H1 (cell line): ENCODE results near the gene OSMR. TPM values are rescaled to one million over a fixed set of nuclear protein-coding genes. Genes with fewer than 3 reads are reported as not detected.

Experiments
- CTCF ChIA-PET: fragments of 300-600 bp; sonication (Branson Sonifier 250); formaldehyde crosslinking; loops from one replicate; lab custom pipeline; 2021; ENCODE audit not compliant: partially characterized antibody; lab: Charles Lee
- POLR2A ChIA-PET: fragments of 300-600 bp; sonication (Branson Sonifier 250); formaldehyde crosslinking; loops from one replicate; lab custom pipeline; 2021; ENCODE audit warnings: inconsistent platforms; ENCODE audit not compliant: partially characterized antibody; lab: Charles Lee
- DNase-seq, 2 experiments: peaks; one replicate each; pipeline versions ENCODE4 v3.0.0 to v3.0.0-alpha.2; 2010 to 2022; ENCODE audit warnings: low spot score in 2 of 2, low read depth in 1 of 2, mixed read lengths in 1 of 2
- FAIRE-seq: peaks from 2 replicates; lab custom pipeline; 2011; peaks lifted over from hg19 to GRCh38; lab: Jason Lieb, UNC
- H2AFZ ChIP-seq: 2 replicates; pipeline ENCODE4 v1.8.1; 2012; ENCODE audit warnings: low read length, inconsistent platforms
- H2AK5ac ChIP-seq: 2 replicates; pipeline ENCODE4 v1.6.1; 2013; ENCODE audit warnings: low read depth, low read length
- H2BK120ac ChIP-seq: replicated peaks from 2 replicates; pipeline ENCODE3; 2013; ENCODE audit warnings: low read depth, low read length, inconsistent platforms
- H2BK12ac ChIP-seq: 2 replicates; pipeline ENCODE4 v1.6.1; 2013; ENCODE audit warnings: low read depth, low read length
- H2BK15ac ChIP-seq: 2 replicates; pipeline ENCODE4 v1.6.1; 2013; ENCODE audit warnings: low read length
- H2BK20ac ChIP-seq: 2 replicates; pipeline ENCODE4 v1.6.1; 2013; ENCODE audit warnings: low read length
- H2BK5ac ChIP-seq: 2 replicates; pipeline ENCODE4 v1.6.1; 2013; ENCODE audit warnings: low read depth, low read length
- H3K14ac ChIP-seq: 2 replicates; pipeline ENCODE4 v1.6.1; 2013; ENCODE audit warnings: inconsistent platforms; ENCODE audit not compliant: insufficient read length
- H3K18ac ChIP-seq: 2 replicates; pipeline ENCODE4 v1.6.1; 2013; ENCODE audit warnings: low read length; ENCODE audit errors: extremely low read depth
- H3K23ac ChIP-seq: 2 replicates; pipeline ENCODE4 v1.6.1; 2013; ENCODE audit warnings: inconsistent platforms; ENCODE audit not compliant: insufficient read length
- H3K23me2 ChIP-seq: 2 replicates; pipeline ENCODE4 v1.6.1; 2013; ENCODE audit warnings: low read depth, low read length
- H3K27ac ChIP-seq: 2 replicates; pipeline ENCODE4 v1.6.1; 2011; ENCODE audit warnings: low read depth, low read length, inconsistent platforms
- H3K27me3 ChIP-seq, 4 experiments: replicated peaks in 1 of 4; 1 replicate in 1 of 4; 2 replicates in 3 of 4; pipeline versions ENCODE4 v1.6.1 to v1.8.1; 2011 to 2013; ENCODE audit warnings: low read length in 3 of 4, mild to moderate bottlenecking in 3 of 4, inconsistent platforms in 2 of 4, mixed read lengths in 2 of 4, moderate library complexity in 1 of 4; ENCODE audit not compliant: control insufficient read depth in 3 of 4, insufficient read depth in 3 of 4; ENCODE audit errors: extremely low read depth in 1 of 4
- H3K36me3 ChIP-seq, 4 experiments: 2 replicates each; pipeline versions ENCODE4 v1.6.1 to v1.8.1; 2011 to 2013; ENCODE audit warnings: mild to moderate bottlenecking in 4 of 4, low read length in 3 of 4, moderate library complexity in 2 of 4, control low read depth in 1 of 4, inconsistent platforms in 1 of 4; ENCODE audit not compliant: insufficient read depth in 4 of 4, control insufficient read depth in 2 of 4
- H3K4ac ChIP-seq: replicated peaks from 2 replicates; pipeline ENCODE3; 2013; ENCODE audit warnings: low read length, low read depth, mixed read lengths, inconsistent platforms; ENCODE audit not compliant: insufficient read length
- H3K4me1 ChIP-seq, 4 experiments: replicated peaks in 1 of 4; 1 replicate in 1 of 4; 2 replicates in 3 of 4; pipeline versions ENCODE4 v1.6.1 to v1.8.1; 2011 to 2013; ENCODE audit warnings: low read length in 3 of 4, inconsistent platforms in 2 of 4, mixed read lengths in 1 of 4; ENCODE audit not compliant: insufficient read depth in 4 of 4, control insufficient read depth in 3 of 4
- H3K4me2 ChIP-seq, 2 experiments: 2 replicates each; pipeline versions ENCODE4 v1.6.1 to v1.8.1; 2011 to 2013; ENCODE audit warnings: low read depth in 2 of 2, low read length in 2 of 2, control low read depth in 1 of 2, inconsistent platforms in 1 of 2, mild to moderate bottlenecking in 1 of 2; ENCODE audit not compliant: insufficient read depth in 1 of 2
- H3K4me3 ChIP-seq, 4 experiments: fragments of 200-600, 300-600 bp in 1 of 4; sonication (generic), shearing (Covaris generic), sonication (Bioruptor Twin) in 1 of 4; 2 replicates each; pipeline versions ENCODE4 v1.5.1 to v1.8.1; 2011 to 2016; ENCODE audit warnings: low read length in 4 of 4, low read depth in 3 of 4, control low read depth in 2 of 4, inconsistent platforms in 2 of 4, mild to moderate bottlenecking in 2 of 4, mixed read lengths in 1 of 4, moderate library complexity in 1 of 4; ENCODE audit not compliant: insufficient read depth in 2 of 4; ENCODE audit errors: extremely low read depth in 1 of 4
- H3K56ac ChIP-seq: replicated peaks from 2 replicates; pipeline ENCODE3; 2013; ENCODE audit warnings: low read depth, mild to moderate bottlenecking, mixed read lengths, low read length, inconsistent platforms; ENCODE audit not compliant: insufficient read length
- H3K79me1 ChIP-seq: 2 replicates; pipeline ENCODE4 v1.6.1; 2013; ENCODE audit warnings: low read depth, low read length, control low read depth
- H3K79me2 ChIP-seq, 2 experiments: 2 replicates each; pipeline versions ENCODE4 v1.6.1 to v1.8.1; 2012 to 2013; ENCODE audit warnings: low read length in 2 of 2, mild to moderate bottlenecking in 2 of 2, inconsistent platforms in 1 of 2; ENCODE audit not compliant: insufficient read depth in 2 of 2, control insufficient read depth in 1 of 2
- H3K9ac ChIP-seq, 4 experiments: replicated peaks in 1 of 4; 1 replicate in 1 of 4; 2 replicates in 3 of 4; pipeline versions ENCODE4 v1.6.1 to v1.8.1; 2011 to 2013; ENCODE audit warnings: low read depth in 3 of 4, low read length in 3 of 4, control low read depth in 2 of 4, mild to moderate bottlenecking in 2 of 4, moderate library complexity in 2 of 4, inconsistent platforms in 1 of 4; ENCODE audit errors: extremely low read depth in 1 of 4
- H3K9me3 ChIP-seq, 2 experiments: 2 replicates each; pipeline versions ENCODE4 v1.6.1 to v1.8.1; 2012 to 2013; ENCODE audit warnings: mild to moderate bottlenecking in 2 of 2, moderate library complexity in 2 of 2, control low read depth in 1 of 2, inconsistent platforms in 1 of 2, low read depth in 1 of 2, low read length in 1 of 2, mixed read lengths in 1 of 2; ENCODE audit not compliant: insufficient read depth in 2 of 2
- H4K20me1 ChIP-seq, 2 experiments: replicated peaks in 1 of 2; 2 replicates each; pipeline versions ENCODE3 to v1.8.1; 2011 to 2013; ENCODE audit warnings: inconsistent platforms in 2 of 2, low read length in 2 of 2, mild to moderate bottlenecking in 1 of 2; ENCODE audit not compliant: insufficient read depth in 2 of 2, control insufficient read depth in 1 of 2
- H4K5ac ChIP-seq: 2 replicates; pipeline ENCODE4 v1.6.1; 2013; ENCODE audit warnings: low read length, low read depth, mixed read lengths, inconsistent platforms; ENCODE audit not compliant: insufficient read length
- H4K8ac ChIP-seq: 2 replicates; pipeline ENCODE4 v1.8.0; 2013; ENCODE audit warnings: mild to moderate bottlenecking, moderate library complexity, low read length, inconsistent platforms; ENCODE audit not compliant: insufficient read depth; ENCODE audit errors: extremely low read depth
- H4K91ac ChIP-seq: replicated peaks from 2 replicates; pipeline ENCODE3; 2013; ENCODE audit warnings: low read length, mixed read lengths, inconsistent platforms; ENCODE audit not compliant: insufficient read length
- EP300 ChIP-seq, 2 experiments: IDR thresholded peaks; 1 replicate in 1 of 2; 2 replicates in 1 of 2; pipeline ENCODE4 v1.6.1; 2011 to 2012; ENCODE audit warnings: low read depth in 2 of 2, low read length in 2 of 2, mild to moderate bottlenecking in 2 of 2, borderline replicate concordance in 1 of 2, inconsistent platforms in 1 of 2, moderate library complexity in 1 of 2
- RAD21 ChIP-seq, 2 experiments: IDR thresholded peaks in 1 of 2; conservative IDR thresholded peaks in 1 of 2; 2 replicates each; pipeline ENCODE4 v1.6.1; 2011; ENCODE audit warnings: low read depth in 2 of 2, low read length in 2 of 2, improper control_type of control experiment in 1 of 2, inconsistent platforms in 1 of 2, mild to moderate bottlenecking in 1 of 2, moderate library complexity in 1 of 2
- WGBS, 2 experiments: shearing (Covaris generic) in 1 of 2; methylation state at CpG; one replicate each; pipeline versions ENCODE4 v1.1.6 to v1.1.7; 2013 to 2015; ENCODE audit warnings: low lambda C conversion rate in 2 of 2, mixed read lengths in 2 of 2, inconsistent platforms in 1 of 2, low coverage in 1 of 2, missing lambda C conversion rate in 1 of 2; ENCODE audit not compliant: insufficient replicate concordance in 2 of 2, insufficient coverage in 1 of 2, insufficient read length in 1 of 2; ENCODE audit errors: extremely low coverage in 1 of 2, missing lambda C conversion rate in 1 of 2; 5-methylcytosine and 5-hydroxymethylcytosine counted together
- polyA plus RNA-seq, 7 experiments: library from polyadenylated mRNA; depleted of rRNA in 3 of 7; stranded (reverse) in 5 of 7; unstranded in 2 of 7; fragments of >200 nt in 5 of 7; fragments of 200-250 nt in 2 of 7; gene quantifications; 1 replicate in 5 of 7; 2 replicates in 1 of 7; 4 replicates in 1 of 7; pipeline versions ENCODE4 v1.2.1 to v1.2.3, GENCODE V29; 2011 to 2013; ENCODE audit warnings: missing spikeins in 2 of 7, mixed read lengths in 2 of 7
- total RNA-seq: library from RNA; stranded (reverse); fragmentation: NEBNext Ultra II Directional; extraction: Animal tissue kit (Norgen Biotek cat#: 25700); gene quantifications from 2 replicates; pipeline ENCODE4 v1.2.1, GENCODE V29; 2021
- TF ChIP-seq, protein P1 (sequence below), 3 experiments: IDR thresholded peaks; 1 replicate in 2 of 3; 2 replicates in 1 of 3; pipeline versions ENCODE4 v1.5.1 to v1.6.1; 2011; ENCODE audit warnings: low read length in 3 of 3, mild to moderate bottlenecking in 3 of 3, inconsistent platforms in 2 of 3, low read depth in 1 of 3, moderate library complexity in 1 of 3; ENCODE audit not compliant: insufficient read depth in 1 of 3; ENCODE audit errors: control extremely low read depth in 1 of 3

OSMR gene
- total and polyA plus RNA-seq, 2 of the 8 experiments (the other 6 are each of a cell fraction or from before 2014, with no cell fraction given), result 2.3 to 2.6 TPM

DNA sequence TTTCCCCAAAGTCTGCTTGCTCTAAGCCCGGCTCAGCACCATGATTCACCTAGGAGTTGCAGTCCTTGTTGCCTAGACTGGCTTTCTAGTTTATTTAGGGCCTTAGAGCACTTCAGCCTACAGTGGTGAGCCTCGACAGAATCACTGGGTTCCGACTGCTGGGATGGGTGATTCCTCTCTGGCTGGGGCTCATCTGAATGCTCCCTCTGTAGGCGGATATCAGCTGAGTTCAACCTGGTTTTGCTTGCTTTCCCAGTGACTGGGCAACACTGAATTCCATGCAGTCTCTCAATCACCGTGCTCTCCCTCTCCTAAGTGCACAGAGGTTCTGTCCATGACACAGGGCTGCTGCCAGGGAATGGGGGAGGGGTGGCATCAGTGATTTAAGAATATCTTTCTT is 54.1 kb downstream of the OSMR start:
- H3K4me3 ChIP-seq, result no peak overlapping the region
- H2BK15ac ChIP-seq, result no peak overlapping the region
- no peaks in the 10 kb centered on the region for H3K4me1 ChIP-seq
- H3K27me3 ChIP-seq, result no peaks in the 10 kb centered on the region
- H3K4ac ChIP-seq, result no peak overlapping the region
- H2BK12ac ChIP-seq, result no peak overlapping the region
- no peak overlapping the region for H4K5ac ChIP-seq
- no peak overlapping the region for H3K27ac ChIP-seq
- H4K91ac ChIP-seq, result no peak overlapping the region
- POLR2A ChIA-PET, result interaction anchor here (0.6 kb wide), 1 partner anchor 260 kb away, joined by 3 read pairs; no protein-coding TSS in a partner anchor
- H3K36me3 ChIP-seq, result no peaks in the 10 kb centered on the region
- H2AK5ac ChIP-seq, result no peak overlapping the region
- H2AFZ ChIP-seq, result no peak overlapping the region
- no peak overlapping the region for H3K9ac ChIP-seq
- no peak overlapping the region for H2BK120ac ChIP-seq
- no peak overlapping the region for H3K18ac ChIP-seq
- no peaks in the 10 kb centered on the region for H3K23me2 ChIP-seq
- no peaks in the 10 kb centered on the region for H4K20me1 ChIP-seq
- TF ChIP-seq, protein P1, sequence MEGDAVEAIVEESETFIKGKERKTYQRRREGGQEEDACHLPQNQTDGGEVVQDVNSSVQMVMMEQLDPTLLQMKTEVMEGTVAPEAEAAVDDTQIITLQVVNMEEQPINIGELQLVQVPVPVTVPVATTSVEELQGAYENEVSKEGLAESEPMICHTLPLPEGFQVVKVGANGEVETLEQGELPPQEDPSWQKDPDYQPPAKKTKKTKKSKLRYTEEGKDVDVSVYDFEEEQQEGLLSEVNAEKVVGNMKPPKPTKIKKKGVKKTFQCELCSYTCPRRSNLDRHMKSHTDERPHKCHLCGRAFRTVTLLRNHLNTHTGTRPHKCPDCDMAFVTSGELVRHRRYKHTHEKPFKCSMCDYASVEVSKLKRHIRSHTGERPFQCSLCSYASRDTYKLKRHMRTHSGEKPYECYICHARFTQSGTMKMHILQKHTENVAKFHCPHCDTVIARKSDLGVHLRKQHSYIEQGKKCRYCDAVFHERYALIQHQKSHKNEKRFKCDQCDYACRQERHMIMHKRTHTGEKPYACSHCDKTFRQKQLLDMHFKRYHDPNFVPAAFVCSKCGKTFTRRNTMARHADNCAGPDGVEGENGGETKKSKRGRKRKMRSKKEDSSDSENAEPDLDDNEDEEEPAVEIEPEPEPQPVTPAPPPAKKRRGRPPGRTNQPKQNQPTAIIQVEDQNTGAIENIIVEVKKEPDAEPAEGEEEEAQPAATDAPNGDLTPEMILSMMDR (IDR thresholded peaks at IDR 0.05; ENCODE audit: control extremely low read depth in 1 of 3, insufficient read depth in 1 of 3, low read depth in 1 of 3, low read length in 3 of 3), result peak in 1 of 3 experiments; percentile 26; a peak in 1 of 4 replicates
- 0 out of 4 replicates have a peak, but pooled peaks of 1 of the 2 experiments have one; percentile 9 for TF ChIP-seq RAD21 (IDR thresholded peaks at IDR 0.05 in 1 of 2, conservative IDR thresholded peaks at IDR 0.05 in 1 of 2; ENCODE audit: low read depth in 2 of 2, low read length in 2 of 2)
- no peak for TF ChIP-seq EP300 (IDR thresholded peaks at IDR 0.05; ENCODE audit: borderline replicate concordance in 1 of 2, low read depth in 2 of 2, low read length in 2 of 2)
- TF ChIP-seq, all 59 proteins: peak for 2
- Histone ChIP-seq H3K14ac (no peak overlapping the region), H4K8ac (no peak overlapping the region; the same call in 1 of the 2 replicates), H3K79me2 (no peaks in the 10 kb centered on the region), H3K23ac (no peak overlapping the region), H3K4me2 (no peak overlapping the region), H2BK5ac (no peak overlapping the region), H2BK20ac (no peak overlapping the region), H3K9me3 (no peaks in the 10 kb centered on the region), H3K56ac (no peak overlapping the region), H3K79me1 (no peaks in the 10 kb centered on the region)
- CTCF ChIA-PET, result interaction anchor here (0.6 kb wide), 1 partner anchor 191 kb away, joined by 3 read pairs; no protein-coding TSS in a partner anchor
- FAIRE-seq (no peak), DNase-seq (no peak)
- 82% methylated on average over 5 of the region's 5 CpGs; no CpG with 5 or more reads in 1 of the 2 experiments for WGBS, 2 experiments
